Stimulated activated CD4-positive, alpha-beta T cell treated with anti-CD3 and anti-CD28 coated beads, Interleukin-1b, Interleukin-23, amount 100 ng/mL, for 48 hours (primary cell): ENCODE measurements around the gene PTPN3.

Experiments used
- DNase-seq: peaks from one replicate; pipeline ENCODE4 v3.0.0-alpha.2; 2020

The PTPN3 gene

DNA sequence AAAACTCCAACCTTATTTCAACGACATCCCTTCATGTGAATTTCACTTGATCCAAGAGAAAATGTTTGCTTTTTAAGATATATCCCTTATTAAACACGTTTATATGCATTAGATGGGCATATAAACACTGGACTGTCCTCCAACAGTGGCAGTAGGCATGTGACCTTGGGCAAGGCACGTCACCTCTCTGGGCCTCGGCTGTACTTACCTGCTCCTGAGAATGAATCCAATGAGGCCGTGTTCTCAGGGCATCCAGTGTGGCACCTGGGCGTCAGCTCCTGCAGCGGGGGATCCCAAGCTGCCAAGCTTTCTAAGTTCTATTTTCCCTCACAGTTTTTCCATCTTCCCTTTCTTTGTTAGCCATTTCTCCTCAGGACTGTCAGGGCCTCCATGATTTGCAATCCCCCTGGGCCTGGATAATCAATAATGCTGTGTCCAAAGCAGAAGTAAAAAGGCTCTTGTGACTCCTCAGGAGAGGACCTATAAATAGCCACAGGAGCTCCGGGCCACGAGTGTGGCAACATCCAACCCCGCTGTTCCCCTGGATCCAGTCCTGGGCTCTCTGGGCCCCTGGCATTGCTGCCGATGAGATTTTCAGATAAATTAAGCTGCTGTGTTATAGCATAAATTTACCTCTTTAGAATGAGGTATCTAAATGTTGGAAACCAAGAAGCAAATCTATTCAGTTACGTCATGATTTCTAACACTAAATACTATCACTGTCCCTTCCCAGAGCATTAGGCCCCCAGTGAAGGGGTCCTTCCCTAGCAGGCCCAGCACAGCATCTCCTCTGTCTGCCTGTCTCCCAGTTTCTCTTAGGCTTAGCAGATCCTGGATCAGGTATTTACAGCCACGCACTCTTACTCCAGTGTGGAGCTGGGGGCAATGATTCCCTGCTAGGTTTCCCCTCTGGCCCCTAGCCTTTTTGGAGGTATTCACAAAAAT is 76.8 kb downstream of the PTPN3 start:
- DNase-seq, result no peak

DNA sequence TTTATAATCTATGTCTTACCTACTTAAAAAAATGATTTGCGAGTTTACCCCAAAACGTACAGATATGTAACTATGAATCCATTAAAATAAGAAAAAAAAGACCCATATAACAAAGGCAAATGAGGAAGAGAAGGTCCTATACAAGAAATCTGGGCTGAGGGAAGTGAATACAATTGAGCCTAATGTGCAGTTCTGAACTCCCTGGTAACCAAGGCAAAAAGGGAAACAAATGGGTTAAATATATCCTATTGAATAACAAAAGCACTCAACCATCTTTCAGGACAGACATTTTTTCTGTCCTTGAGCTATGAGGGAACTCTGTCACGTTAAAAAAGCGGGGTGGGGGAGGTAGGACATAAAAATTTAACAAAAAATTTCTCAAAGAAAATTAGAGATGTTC is 78.6 kb downstream of the PTPN3 start:
- DNase-seq, result no peak

DNA sequence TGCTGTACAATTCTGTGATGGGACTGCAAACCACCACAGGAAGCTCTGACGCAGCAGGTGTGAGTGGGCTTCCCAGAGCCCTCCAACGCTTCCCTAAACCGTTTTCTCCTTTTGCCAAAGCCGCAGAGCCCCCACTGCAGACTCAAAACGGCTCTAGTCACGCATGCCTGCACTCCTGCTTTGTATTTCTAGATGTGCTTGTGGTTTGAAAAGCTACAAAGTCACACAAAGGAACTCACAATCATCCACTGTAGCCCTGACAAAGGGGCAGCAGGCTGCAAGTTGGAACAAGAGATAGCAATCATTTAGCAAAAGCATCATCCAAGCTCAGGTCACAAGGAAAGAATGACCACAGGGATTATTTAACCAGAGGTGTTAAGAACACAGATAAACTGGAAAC is 79.3 kb downstream of the PTPN3 start:
- DNase-seq, result no peak

GRCh38 chr9:109417585-109418544 is 80.2 kb downstream of the PTPN3 start:
- DNase-seq, result no peak

DNA sequence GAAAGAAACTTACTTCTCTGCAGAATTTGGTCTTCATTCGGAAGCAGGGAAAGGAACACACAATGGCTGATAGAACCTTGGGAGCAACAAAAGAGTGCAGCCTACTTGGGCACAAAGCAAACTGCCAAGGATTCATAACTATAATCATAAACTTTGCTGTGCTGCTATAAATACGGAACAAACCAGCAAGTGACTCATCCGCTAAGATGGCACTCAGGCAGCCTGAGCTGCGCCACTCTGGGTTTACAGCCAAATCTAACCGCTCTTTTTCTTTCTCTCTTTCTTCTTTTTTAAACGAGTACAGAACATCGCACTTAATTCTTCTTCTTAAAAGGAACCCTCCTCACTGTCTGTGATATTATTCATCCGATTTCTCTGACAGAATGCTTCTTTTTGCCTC is 81.1 kb downstream of the PTPN3 start:
- no peak for DNase-seq

DNA sequence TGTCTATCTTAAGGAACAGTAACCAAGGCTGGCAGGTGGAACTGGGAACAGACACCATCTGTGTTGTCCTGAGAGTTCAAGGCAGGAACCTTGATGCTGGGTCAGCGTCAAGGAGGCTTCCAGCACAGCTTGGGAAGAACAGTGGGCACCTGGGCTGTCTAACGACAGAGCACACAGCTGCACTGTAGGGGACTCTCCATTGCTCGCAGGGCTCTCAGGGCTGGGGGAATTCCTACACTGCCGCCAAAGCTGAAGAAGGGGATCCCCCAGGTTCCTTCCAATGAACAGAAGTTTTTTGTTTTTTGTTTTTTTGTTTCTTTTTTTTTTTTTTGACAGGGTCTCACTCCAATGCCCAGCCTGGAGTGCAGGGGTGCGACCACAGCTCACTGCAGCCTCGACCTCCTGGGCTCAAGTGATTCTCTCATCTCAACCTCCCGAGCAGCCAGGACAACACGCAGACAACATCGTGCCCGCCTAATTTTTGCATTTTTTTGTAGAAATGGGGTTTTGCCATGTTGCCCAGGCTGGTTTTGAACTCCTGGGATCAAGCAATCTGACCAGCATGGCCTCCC is 81.9 kb downstream of the PTPN3 start:
- no peak for DNase-seq

GRCh38 chr9:109414125-109414785 is 83.9 kb downstream of the PTPN3 start:
- no peak for DNase-seq

DNA sequence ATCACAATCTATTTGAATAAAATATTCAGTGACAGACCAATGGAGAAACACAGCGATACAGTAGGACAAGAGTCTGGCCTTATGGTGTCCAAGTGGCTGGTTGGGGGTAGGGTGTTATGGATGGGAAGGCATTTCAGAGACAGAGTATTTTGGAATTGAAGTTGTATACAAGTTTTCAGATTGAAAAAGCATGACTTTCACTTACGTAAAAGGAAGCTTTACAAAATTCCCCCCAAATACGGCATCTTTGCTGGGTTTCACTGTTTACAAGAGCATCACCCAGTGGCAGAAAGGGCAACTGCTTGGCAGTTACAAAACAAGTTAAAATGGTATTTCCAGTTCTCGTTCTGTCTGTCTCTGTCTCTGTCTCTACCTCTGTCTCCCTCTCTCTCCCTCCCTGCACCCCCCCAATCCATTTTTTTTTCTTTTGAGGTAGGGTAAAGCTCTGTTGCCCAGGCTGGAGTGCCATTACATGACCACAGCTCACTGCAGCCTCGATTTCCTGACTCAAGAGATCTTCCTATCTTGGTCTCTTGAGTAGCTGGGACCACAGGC is 86.2 kb downstream of the PTPN3 start:
- DNase-seq, result no peak

- DNase-seq, result no peak
Observed at GRCh38 chr9:109411069-109411761, 86.9 kb downstream of the PTPN3 start.

GRCh38 chr9:109409773-109410397 is 88.2 kb downstream of the PTPN3 start:
- DNase-seq, result peak; percentile 36

DNA sequence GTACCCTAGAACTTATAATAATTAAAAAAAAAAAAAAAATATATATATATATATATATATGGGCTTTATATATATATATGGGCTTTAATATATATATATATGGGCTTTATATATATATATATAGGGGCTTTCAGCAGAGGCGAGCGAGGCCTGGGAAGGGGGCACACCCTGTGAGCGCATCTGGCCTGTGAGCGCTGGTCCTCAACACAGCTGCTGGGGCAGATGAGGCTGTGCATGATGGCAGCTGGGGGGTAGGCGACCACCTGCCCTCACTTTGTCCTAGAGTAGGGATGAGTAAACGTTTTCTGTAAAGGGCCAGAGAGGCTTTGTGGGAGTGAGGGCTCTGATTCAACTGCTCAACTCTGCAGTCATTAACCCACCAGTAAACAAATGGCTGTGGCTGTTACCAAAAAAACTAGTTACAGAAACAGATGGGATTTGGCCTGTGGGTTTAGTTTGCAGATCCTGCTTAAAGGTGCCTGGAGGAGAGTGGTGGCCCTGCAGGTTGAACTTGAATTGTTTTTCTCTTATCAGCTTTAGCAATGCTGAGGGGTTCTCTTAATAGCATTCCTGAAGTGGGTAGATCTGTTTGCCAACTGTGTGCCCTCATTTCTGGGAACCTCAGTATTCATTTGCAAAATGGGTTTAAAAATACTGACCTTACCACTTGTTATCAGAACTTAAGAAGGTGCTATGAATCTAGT is 89.2 kb downstream of the PTPN3 start:
- DNase-seq, result no peak

DNA sequence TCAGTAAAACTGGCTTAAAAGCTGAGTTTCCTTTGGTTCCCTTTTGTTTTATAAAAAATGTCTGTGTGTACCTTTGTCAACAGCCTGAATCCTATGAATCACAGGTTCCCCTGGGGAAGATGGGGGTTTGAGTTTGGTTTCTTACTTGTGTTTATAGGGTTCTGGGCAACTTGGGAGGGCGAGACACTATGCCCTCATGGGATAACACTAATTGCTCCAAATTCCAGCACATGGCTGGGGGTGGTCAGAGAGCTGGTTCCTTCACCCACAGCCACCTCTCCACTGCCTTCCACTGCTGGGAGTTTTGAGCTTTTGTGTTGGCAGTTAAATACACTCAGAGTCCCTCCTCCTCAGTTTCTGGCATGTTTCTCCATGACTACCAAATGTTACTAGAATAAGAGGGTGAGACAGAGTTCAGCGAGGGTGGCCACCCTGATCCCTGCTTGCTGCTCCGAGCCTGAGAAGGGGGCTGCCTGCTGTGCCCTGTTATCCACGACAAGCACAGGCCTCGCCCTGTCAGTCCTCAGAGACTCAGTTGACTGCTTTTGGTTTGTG is 94.3 kb downstream of the PTPN3 start:
- DNase-seq, result no peak

GRCh38 chr9:109403116-109403515 is 95.0 kb downstream of the PTPN3 start:
- DNase-seq, result no peak

- no peak for DNase-seq
Observed at GRCh38 chr9:109401990-109402318, 96.2 kb downstream of the PTPN3 start.

DNA sequence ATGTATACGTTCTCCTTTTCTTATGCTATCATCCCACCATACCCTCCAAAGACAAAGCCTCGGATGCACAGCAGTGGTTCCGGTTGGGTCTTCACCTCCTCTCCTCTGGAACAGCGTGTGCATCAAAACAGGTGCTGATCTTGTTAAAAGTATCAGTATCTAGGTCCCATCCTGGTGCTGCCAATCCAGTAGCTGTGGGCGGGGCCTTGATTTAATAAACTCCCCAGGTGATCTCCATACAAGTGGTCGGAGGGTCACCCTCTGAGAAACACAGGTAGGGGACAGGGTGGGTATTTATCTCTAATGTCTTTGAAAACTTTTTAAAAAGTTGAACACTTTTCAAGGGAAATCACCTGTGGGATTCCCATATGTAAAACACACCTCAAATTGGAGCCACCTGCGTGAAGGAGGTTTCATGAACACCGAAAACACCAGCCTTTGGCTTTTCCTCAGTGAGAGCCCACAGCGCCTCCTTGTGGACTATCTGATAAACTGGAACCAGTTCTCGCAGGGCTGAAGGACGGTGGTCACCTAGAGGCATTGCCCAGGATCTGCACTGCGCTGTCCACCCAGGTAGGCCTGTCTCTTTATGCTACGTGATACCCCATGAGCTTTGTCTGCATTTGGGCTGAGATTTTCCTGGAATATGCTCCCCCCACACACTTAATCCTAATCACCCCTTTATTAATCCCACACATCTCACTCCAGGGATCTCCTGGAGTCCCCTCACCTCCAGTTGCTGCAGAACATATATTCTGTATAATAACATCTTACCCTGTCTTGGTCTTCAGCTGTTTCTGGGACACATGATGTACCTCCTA is 96.7 kb downstream of the PTPN3 start:
- peak; percentile 48 for DNase-seq

DNA sequence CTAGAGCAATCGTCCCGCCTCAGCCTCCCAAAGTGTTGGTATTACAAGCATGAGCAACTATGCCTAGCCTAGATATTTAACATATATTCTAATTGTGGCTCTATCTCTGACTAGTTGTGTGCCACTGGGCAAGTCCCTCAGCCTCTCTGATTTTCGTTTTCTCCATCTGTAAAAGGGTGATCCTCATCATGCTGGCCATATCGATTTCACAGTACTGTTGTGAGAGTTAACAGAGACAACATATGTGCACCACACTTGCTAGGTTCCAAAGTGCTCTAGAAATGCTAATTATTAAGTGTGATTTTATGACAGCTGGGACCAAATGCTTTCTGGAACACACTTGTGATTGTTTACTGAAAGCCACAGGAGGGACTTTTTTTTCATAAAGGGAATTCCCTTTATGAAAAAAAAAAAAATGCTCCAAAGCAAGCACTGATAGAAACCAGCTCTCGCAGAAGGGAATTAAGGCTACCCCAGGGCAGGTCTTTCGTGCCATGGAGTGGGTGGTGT is 98.8 kb downstream of the PTPN3 start:
- no peak for DNase-seq

DNA sequence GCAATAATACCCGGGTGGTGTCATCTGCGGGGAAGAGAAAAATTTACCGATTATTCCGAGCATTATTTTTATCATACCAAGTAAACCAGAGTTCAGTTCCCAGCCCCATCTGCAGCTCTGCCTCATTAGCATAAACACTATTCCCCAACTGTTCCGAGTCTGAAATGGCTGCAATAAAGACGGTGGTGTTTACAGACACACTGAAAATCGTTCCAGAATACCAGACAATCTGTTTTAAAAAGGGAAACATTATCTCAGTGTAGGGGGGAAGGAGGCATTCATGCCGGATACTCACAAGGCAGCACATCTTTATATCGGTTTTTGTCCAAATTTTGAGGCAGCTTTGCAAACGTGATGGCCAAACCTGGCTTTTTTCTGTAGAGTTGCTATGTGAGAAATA is 106.9 kb downstream of the PTPN3 start:
- no peak for DNase-seq

GRCh38 chr9:109387856-109388255 is 110.3 kb downstream of the PTPN3 start:
- no peak for DNase-seq

- no peak for DNase-seq
Observed at GRCh38 chr9:109387206-109387605, 110.9 kb downstream of the PTPN3 start.
